NCI-H774 (cell line): Measurements from ENCODE around the gene SMPD4.
A peak's percentile ranks its signal among the peaks of the same experiment; 100 is the strongest.
"Not testable (repeated sequence)": the region's sequence is repeated elsewhere in the genome, so short reads cannot be mapped to it uniquely, and the experiment has no call there.

ENCODE experiments used
- DNase-seq: peaks from one replicate; lab custom pipeline; 2025; lab: John Stamatoyannopoulos, UW

SMPD4 gene

GRCh38 chr2:130187859-130188792 lies 6.7 kb upstream of the SMPD4 start:
- DNase-seq: not testable (repeated sequence)

- no peak for DNase-seq
Observed at GRCh38 chr2:130187268-130187667, 5.9 kb upstream of the SMPD4 start.

GRCh38 chr2:130186391-130186790 lies 5.0 kb upstream of the SMPD4 start:
- no peak for DNase-seq

- no peak for DNase-seq
Observed at GRCh38 chr2:130185896-130186295, 4.5 kb upstream of the SMPD4 start.

GRCh38 chr2:130185436-130185835 lies 4.0 kb upstream of the SMPD4 start:
- DNase-seq: no peak

DNA sequence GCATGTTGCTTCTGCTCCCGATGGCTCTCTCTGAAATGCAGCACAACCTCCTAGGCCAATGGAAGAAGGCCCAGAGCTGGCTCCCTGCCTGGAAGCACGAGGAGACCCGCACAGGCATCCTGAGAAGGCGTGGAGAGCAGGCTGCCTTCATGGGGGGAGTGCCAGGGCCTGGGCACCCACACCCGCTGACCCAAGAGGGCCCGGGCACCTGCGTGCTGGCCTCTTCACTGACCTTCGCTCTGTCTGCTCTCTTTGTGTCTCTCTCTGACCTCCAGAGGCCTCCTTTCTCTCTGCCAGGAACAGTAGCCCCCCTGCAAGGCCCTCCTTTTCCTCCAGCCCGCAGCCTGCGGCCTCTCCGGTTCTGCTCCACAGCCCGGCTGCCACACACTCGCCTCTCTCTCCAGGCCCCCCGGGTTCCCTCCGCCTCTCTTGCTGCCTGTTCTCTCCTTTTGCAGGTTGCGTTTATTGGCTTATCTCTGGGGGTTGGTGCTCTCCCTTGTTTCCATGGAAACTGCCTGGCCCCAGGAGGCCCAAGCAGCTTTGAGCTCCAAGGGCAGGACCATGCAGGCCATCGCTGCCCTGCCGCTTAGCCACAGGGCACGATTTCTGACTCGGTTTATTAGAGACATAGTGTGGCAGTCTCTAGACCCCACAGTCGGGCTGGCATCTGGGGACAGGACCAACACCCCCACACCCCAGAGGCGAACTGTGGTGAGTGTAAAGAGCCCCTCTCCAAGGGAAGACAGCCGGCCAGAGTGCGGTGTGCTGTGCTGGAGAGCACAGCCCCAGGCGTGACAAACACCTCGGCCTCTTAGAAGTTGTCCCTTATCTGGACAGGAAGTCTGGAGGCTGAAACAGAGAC lies 2.3 kb upstream of the SMPD4 start:
- DNase-seq: no peak

- not testable (repeated sequence) for DNase-seq
Observed at GRCh38 chr2:130182826-130183511, 1.6 kb upstream of the SMPD4 start.

DNA sequence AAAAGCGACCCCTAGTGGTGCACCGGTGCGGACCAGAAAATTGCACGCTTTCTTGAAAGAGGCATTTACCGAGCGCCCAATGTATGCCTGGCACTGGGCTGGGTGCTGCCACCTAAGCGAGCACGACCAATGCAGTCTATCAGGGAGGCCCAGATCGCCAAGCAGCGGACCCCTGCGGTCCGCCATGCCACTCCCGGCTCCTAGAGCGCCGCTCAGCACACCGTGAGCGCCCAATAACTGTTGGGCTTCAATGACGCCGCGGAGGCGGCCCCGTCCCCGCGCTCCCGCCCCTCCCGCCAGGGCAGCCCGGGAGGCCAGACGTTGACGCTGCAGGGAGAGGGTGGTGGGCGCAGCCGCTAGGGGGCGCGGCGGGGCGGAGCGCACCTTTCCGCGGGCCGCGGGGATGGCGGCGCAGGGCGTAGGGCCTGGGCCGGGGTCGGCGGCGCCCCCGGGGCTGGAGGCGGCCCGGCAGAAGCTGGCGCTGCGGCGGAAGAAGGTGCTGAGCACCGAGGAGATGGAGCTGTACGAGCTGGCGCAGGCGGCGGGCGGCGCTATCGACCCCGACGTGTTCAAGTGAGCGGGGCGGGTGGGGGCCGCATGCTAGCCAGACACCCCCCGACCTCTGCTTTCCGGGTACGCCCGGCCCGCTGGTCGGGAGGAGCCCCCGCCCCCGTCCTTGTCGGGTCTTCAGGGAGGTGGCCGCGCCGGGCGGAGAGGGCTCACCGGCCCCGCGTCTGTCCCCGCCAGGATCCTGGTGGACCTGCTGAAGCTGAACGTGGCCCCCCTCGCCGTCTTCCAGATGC lies 679 bp upstream of the SMPD4 start, which contains the start of gene MZT2B:
TSS of gene MZT2B (plus strand) at position 383 of the 803 bp plus-strand sequence. CDS start at position 404, 21 bp downstream.
- peak; percentile 78 for DNase-seq

DNA sequence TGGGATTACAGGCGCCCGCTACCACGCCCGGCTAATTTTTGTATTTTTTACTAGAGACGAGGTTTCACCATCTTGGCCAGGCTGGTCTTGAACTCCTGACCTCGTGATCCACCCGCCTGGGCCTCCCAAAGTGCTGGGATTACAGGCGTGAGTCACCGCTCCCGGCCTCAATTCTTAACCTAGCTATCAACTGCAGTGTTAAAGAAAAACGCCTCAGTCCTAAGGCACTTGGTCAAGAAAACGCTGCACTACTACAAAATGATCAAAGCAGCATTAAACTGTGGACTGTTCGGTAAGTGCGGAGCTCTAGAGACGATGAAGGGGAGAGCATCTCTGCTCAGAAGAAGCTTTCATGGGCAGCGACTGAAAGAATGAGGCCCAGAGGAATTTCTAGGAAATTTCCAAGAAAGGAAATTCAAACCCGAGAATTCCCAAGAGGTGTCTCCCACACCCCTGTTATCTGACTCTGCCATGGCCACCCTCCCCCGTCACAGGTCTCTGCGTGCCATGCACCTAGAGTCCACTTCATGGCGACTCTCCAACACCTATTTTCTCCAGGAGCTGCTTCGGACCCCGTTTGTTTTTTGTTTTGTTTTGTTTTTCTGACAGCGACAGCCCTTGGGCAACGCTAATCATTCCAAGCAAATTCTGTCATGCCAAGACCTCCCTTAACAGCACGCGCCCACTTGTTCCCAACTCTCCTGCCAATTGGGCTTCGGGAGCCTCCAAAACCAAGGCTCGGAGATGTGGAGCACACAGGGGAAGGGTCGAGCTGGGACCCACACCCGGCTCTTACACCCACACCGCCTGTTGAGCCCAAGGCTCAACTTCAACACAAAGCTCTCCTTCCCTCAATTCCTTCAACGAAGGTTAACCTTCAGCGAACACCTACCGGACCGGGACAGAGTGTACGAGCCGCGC lies 738 bp downstream of the SMPD4 start:
- not testable (repeated sequence) for DNase-seq

GRCh38 chr2:130174866-130175265 lies 6.5 kb downstream of the SMPD4 start:
- not testable (repeated sequence) for DNase-seq

- no peak for DNase-seq
Observed at GRCh38 chr2:130169896-130170295, 11.5 kb downstream of the SMPD4 start.

DNA sequence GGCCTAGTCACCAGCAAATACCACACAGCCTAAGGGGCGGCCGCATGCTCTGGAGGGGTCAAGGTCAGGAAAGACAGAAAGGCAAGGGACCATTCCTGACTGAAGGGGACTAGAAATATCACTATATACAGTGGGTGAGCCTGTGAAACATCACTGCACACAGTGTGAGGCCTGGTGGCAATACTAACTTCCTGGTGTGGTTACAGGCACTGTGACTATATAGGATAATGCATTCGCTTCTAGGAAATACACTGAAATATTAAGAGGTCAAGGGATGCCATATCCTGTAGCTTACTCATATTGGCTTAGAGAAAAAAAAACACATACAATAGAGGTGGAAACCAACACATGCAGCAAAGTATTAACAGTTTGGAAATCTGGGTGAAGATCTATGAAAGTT lies 12.2 kb downstream of the SMPD4 start:
- not testable (repeated sequence) for DNase-seq

DNA sequence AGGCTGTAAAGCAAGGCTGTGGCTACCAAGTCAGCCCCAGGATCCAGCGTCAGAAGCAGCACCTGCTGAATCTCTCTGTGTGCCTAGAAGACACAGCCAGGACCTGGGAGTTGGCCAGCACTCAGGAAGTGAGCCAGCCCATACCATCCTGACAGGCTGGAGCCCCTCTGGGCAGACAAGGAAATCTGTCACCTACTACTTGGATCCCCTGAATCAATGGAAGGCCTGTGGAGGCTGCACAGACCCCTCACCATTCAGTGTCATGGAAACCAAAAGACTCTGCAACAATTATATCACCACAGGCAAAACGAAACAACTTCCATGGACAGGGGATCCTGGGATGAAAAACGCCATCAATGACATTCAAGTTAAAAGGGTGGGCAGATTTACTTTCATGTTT lies 14.8 kb downstream of the SMPD4 start:
- DNase-seq: not testable (repeated sequence)

GRCh38 chr2:130165293-130166016 lies 15.9 kb downstream of the SMPD4 start:
- DNase-seq: no peak

DNA sequence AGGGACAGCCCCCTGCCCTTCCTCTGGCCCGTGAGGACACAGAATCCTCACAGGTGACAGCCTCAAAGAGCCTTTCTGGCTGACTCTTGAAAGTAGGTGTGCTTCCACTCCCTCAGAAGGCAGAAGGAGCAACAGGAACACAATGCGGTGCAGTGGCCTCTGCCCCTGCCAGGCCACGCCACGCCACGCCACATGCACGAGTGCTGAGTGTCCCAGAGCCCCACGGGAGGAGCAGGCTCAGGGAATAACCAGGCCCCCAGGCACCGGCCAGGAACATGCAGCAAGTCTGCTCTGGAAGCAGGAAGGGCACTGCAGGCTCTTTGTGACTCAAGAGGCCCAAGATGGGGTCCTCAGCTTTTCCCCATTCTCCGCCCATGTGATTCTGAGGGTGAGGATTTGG lies 18.4 kb downstream of the SMPD4 start:
- DNase-seq: no peak

DNA sequence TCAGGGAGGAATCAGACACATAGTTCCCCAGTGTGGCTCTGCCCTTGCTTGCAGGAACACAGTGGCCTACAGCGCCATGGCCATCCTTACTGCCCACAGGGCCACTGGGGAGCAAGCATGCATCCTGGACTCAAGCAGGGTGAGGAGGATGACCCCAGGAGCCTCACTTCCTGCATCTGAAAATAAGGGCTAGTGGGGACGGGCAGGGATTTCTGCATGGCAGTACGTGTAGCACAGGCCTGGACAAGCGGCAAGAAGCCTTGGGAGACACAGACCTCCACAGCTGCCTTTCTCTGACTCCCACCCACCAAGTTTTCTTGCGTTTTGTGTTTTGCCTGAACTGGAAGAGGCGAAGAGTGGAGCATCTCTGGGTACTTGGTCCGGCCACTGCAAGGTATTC lies 18.9 kb downstream of the SMPD4 start:
- DNase-seq: not testable (repeated sequence)

DNA sequence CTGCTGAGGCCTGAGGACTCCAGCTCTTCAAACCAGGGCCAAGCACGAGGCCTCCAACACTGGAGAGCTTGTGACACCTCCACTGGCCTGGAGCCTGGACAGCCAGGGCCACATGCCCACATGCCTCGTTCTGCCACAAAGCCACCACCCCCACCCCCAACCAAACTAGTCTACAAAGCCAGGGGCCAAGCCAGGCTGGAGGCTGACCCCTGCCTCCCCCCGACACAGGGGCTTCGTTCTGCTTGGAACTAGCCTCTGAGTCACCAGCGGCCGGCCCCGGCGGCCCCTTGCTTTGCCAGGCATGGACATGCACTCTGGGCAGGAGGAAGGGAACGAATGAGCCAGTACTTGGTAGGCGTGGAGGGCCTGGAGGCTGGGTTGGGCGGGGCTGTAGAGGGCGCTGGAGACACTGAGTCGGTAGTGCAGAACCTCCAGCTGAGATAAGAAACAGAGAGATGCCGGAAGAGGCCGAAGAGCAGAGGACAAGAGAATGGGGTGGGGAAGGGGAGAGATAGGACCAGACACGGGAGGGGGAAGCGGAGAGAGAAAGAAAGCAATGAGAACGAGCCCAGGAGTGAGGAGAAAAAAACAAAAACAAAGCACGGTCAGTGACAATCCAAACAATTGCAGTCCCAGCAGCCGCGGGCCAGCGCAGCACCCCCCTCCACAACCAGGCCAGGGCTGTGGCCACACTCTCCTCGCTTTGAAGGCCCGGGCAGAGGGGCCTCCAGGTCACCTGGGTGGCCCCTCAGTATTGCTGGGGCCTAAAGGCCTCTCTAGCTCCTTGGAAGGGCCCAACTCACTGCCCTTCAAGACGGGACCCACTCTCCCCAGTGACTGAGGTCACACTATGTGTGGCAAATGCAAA lies 20.3 kb downstream of the SMPD4 start:
- not testable (repeated sequence) for DNase-seq

DNA sequence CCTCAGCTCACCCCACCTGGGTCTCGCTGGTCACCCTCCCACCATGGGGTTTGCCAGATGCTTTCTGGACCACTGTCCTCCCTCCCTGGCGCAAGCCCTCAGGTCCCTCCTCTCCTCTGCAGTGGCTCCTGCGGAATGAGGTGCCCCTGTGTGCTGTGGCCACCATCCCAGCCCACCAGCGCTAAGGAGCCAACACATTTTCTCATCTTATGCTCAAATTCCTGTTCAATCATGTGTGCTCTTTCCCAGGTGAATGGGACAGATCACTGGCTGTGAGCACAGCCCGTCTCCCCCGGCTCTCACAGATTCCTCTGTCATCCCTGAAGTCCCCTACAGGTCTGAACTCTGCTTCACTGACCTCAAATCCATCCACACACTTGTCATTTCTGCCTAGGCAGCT lies 21.3 kb downstream of the SMPD4 start:
- no peak for DNase-seq
